ENCODE measurements around the gene SLC25A11. TPM values are rescaled to one million over a fixed set of nuclear protein-coding genes. Genes with fewer than 3 reads are reported as not detected.

SLC25A11 gene, protein sequence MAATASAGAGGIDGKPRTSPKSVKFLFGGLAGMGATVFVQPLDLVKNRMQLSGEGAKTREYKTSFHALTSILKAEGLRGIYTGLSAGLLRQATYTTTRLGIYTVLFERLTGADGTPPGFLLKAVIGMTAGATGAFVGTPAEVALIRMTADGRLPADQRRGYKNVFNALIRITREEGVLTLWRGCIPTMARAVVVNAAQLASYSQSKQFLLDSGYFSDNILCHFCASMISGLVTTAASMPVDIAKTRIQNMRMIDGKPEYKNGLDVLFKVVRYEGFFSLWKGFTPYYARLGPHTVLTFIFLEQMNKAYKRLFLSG
- total RNA-seq = 47.3 and 52.1 TPM in 2 replicates

DNA sequence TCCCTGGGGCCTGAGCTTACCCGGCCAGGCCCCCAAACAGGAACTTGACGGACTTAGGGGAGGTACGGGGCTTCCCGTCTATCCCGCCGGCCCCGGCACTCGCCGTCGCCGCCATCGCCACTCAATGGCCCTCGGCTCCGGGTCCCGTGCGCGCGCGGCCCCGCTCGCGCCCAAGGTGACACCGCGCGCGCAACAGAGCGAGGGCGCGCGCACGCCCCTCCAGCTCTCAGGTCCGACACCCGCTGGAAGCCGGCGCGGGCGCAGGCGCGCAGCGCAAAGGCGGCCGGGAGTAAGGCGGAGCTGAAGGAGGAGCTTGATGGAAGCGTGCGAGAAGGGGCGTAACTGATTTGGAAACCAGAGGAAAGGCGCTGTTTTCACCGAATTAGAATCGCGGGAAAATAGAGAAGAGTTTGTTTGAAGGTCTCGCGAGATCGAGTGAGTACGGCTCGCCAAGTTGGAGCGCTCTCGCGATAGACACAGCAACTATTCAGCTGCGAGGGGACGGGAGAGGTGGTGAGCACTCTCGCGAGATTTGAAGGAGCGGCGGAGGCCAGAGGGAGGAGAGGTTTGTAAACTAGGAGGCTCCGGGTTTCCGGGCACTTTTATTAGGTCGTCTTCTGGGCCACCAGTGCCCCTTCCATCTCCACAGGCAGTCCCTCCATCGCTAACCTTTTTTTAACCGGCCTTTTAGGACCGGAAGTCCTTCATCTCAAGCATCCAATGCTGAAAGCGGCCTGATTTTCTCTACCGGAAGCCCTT is at the start of gene SLC25A11, which contains the start of gene RNF167:
Gene SLC25A11 (minus strand): TSS at position 251 of the 759 bp plus-strand sequence. CDS start 136 bp downstream, at position 115.
Gene RNF167 (plus strand): TSS at position 473 of the 759 bp plus-strand sequence. CDS start 642 bp downstream, outside the sequence.
- DNase-seq (ENCODE audit: extremely low read depth, low read depth, low spot score) = peak; percentile 100

DNA sequence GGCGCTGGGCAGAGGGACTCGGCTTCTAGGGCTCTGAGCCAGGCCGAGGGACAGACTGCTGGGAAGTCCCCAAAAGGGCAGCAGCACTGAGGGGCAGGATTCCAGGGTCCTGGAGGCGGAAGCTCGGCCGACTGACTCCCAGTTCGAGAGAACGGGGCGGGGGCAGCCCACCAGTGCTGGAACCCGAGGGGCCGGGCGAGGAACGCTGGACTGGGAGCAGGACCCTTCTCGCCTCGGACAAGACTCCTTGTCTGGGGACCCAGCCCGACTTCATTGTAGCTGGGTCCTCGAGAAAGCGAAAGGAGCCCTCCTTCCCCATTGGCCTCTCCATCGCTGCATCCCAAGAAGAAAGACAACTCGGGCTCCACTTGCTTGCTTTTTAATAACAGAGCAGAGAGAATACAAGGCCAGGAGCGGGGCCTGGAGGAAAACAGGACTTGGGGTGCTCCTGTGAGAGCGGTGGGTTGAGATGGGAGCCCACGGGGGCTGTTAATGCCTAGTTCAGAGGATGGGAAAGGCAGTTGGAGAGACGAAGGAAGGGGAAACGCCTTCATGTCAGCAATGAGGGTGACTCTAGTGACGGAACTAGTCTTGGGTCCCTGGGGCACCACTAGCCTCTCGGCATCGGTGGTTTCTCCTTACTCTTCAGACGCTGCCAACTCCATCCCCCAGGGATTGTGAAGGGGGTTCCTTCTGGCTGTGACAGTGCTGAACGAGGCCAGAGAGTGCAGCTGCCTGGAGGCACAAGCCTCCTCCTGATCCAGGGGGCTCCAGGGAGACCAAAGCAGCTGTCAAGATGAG is 48.1 kb upstream of the SLC25A11 start:
- no peak for DNase-seq (ENCODE audit: extremely low read depth, low read depth, low spot score)

DNA sequence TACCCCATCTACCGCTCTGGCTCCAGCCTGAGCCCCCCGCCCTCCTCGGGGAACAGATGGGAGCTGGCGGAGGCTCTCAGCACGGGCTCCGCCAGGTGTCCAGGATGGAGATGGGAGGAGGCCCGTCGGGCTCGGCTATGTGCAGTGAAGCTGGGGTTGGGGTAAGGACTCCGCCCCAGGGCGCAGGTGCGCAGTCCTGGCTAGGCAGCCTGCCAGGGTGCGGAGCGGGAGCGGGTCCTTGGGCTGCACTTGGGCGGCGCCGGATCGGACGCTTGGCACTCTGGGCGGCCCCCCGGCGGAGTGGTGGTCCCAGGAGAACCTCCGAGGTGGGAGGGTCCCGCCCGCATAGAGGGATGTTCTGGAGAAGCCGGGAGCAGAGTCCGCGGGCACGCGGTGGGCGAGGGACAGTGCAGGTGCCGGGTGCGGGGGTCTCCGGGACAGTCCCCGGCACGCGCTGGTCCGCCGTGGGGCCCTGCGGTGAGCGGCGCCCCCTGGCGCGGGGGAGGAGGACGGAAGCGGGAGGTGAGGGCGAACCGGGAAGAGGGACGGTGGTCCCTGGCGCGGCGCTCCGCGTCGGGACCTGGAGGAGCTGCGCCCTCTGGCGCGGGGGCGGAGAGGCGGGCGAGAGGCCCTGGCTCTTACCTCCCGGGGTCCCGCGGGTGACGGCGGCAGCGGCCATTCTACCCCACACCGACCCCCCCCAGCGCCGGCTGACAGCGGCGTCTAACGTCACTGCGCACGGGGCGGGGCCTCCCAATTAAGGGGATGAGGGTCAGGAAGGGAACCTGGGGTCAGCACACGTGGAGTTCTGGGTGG is 47.3 kb upstream of the SLC25A11 start, which contains the start of gene CAMTA2:
Gene CAMTA2 (minus strand): TSS at position 725 of the 816 bp plus-strand sequence. CDS start 1,453 bp downstream, outside the sequence.
- DNase-seq (ENCODE audit: extremely low read depth, low read depth, low spot score) = no peak

DNA sequence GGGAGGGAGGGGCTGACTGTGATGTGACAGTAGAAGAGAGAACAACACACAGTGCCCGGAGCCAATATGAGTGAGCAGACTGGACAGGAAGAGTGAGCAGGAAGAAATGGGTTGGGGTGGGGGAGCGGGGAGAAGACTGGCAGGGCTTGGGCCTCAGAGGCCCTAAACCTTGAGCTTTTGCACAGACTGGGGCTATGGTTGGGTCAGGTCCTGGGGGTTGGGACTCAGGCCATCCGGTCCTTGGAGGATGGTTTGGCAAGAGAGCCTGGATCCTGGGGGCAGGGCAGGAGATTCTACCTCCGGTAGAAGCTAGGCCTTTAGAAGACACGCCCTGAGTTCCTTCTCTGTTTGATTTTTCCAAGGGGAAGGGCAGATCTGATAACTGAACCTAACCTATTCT is 46.6 kb upstream of the SLC25A11 start:
- DNase-seq (ENCODE audit: extremely low read depth, low read depth, low spot score) = no peak

DNA sequence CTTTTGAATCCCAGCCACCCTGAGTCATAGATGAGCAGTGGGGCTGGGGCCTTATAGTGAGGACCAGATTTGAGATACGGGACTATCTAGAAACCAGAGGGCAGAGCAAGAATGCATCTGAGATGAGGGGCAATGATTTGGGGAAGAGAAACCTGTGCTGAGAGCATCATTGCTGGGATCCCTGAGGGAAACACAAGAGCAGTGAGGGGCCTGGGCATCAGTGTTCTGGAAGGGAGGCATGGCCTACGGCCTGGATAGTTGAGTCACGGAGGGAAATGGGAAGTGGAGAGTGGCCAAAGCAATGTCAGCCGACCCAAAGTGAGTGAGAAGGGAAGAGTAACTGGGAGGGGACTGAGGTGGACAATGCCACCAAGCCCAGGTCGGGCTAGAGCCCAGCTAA is 42.5 kb upstream of the SLC25A11 start:
- no peak for DNase-seq (ENCODE audit: extremely low read depth, low read depth, low spot score)

DNA sequence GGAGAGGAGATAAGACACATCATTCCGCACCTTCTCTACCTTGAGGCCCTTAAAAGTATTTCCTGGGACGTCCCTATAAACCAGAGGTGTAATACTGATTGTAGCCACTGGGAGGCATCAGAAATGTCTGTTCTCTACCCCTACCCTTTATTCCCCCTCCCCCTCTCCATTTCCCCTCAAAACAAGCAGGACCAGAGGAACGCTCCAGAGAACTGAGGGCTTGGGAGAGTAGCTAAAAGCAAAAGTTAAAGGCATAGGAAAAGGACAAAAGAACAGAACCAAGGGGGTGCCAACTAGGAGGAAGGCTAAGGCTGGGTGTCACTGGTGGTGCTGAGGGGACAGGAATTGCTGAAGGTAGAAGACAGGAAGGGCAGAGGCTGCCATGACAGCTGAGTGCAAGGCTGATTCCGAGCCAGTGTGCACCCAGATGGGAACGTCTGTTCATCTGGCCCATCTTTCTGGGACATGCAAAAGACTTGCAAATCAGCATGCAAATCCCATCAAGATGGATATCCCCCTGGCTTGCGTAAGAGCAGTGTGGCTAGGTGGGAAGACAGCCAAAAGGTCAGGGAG is 40.9 kb upstream of the SLC25A11 start:
- no peak for DNase-seq (ENCODE audit: extremely low read depth, low read depth, low spot score)

DNA sequence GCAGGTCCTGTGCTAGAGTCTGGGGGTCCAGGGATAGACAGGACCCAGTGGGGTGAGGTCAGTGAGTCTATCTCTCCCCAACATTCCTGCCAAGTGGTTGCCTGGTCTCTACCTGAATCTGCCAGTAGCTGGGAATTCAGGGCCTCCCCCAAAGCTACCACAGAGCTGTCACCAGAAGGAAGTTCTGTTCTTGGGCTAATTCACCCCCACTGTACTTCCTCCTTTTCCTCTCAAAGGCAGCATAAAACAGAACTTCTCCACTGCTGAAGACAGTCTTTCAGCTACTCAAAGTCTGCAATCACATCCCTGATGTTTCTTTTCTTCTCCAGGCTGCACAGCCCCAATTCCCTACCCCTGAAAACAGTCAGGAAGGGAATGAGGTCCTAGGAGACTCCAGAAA is 38.9 kb upstream of the SLC25A11 start:
- DNase-seq (ENCODE audit: extremely low read depth, low read depth, low spot score) = no peak

DNA sequence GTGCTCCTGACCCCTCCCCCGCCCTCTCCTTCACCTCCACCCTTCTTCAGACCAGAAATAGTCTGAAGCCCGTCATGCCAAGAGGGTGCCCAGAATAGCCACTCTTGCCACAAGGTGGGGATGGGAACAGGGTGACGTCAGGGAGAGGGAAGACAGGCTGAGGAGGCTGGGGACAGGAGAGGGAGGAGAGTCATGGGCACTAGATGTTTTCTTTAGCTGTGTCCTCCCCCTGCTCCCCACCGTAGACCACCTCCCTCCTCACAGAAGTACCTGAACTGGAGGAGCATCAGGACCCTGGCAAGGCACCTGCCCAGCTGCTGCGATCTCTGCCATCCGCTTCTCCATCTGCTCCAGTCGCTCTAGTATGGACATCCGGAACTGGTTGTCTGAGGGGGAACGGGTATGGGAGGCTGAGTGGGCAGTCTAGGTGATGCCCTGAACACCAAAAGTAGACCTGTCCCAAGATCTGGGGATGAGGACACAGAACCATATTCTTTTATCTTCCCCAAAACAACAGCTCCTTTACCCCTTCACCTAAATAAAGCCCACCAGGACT is 34.3 kb upstream of the SLC25A11 start:
- DNase-seq (ENCODE audit: extremely low read depth, low read depth, low spot score) = no peak

DNA sequence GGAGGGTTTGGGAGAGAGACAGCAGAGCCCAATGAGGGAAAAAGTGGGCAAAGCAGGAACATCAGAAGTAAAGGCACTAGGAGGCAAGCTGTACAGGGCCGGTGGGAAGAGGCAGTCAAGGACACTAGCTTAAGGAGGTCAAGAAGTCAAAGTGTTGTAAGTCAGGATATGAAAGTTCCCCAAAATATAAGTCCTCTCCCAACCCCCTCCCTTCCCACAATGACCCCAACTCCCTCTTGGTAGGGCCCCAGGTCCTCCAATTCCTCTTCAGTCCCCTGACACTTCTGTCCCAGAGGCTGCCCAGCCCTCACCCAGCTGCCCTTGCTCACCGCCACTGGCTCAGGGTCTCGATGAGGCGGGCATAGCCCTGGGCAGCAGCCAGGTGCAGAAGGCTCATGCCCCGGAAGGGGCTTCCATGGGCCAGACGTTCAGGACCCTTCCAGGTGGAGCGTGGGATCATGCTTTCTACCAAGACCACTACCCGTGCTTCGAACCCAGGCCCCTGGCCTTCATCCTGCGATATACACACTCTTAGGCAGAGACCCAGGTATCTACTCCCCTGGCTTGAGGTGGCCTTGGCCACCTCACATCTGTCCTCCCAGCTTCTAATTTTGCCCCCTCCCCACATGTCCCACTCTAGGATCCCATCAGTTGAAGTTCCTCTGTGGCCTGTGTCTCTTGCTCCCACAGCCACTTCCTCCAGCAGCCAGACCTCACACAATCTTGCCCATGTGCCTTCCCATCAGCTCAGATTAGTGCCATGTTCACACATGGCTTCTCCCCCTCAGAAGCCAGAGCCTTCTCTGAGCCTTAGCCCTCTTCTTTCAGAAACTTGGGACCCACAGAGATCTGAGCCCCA is 33.6 kb upstream of the SLC25A11 start:
- no peak for DNase-seq (ENCODE audit: extremely low read depth, low read depth, low spot score)

DNA sequence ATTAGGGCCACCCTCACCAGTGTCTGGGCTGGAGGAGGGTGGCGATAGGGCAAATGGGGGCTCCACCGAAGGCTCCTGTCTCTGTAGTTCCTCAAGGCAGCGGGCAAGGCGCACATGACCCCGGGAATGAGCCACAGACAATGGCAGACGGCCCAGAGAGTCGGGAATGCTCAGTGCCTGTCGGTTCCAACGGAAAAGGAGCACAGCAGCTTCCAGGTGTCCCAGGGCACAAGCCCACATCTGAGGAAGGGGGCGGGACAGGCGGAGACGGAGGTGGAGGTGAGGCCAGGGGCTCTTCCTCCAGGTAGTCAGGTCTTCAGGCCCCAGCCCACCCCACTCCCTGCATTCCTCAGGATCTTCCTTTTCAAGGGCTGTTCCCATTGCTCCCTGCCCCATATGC is 32.9 kb upstream of the SLC25A11 start:
- DNase-seq (ENCODE audit: extremely low read depth, low read depth, low spot score) = no peak

DNA sequence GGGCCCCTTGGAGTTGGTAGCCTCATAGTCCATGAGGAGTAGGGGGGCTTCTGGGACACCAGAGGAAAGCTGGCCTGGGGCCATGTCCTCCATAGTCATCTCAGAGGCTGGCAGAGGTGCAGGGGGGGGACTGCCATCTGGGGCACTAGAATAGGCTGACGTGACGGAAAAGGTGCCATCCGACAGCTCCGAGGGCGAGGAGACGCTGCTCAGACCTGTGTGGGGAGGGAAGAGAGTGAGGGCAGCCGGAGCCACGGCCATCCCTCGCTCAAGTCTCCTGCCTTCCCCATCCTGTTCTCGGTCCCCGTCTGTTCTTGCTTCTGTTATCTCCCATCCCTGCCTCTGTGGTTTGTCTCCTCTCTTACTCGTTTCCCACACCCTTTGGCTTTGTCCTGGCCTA is 32.5 kb upstream of the SLC25A11 start:
- DNase-seq (ENCODE audit: extremely low read depth, low read depth, low spot score) = no peak

DNA sequence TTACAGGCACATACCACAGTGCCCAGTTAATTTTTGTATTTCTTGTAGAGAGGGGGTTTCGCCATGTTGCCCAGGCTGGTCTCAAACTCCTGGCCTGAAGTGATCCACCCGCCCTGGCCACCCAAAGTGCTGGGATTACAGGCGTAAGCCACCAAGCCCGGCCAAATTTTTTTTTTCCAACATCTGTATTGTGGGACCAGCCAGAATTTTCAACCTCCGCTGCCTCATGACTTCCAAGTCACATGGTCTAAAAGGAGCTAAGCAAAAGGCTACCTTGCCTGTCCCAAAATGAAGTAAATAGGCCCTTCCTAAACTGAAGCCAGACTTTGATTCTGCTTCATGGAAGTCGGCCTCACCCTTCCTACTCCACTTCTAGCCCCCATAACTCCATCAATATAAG is 32.0 kb upstream of the SLC25A11 start:
- DNase-seq (ENCODE audit: extremely low read depth, low read depth, low spot score) = no peak

DNA sequence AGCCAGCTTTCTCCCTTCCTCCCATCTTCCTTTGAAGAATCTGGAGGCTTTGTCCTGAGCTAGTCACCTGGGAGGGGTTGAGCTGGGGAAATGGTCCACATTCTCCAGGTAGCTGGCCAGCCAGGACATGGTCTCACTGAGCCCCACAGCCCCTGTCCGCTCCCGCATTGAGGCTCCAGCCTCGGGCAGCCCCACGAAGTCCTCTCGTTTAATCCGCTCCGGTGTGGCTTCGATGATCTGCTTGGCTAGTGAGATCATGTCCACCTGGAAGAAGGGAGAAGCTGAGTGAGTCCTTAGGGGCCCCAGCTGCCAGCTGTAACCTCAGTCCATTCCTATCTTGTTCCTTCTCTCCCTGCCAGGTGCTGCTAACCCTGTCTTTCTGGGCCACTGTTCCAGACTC is 30.4 kb upstream of the SLC25A11 start:
- DNase-seq (ENCODE audit: extremely low read depth, low read depth, low spot score) = no peak

DNA sequence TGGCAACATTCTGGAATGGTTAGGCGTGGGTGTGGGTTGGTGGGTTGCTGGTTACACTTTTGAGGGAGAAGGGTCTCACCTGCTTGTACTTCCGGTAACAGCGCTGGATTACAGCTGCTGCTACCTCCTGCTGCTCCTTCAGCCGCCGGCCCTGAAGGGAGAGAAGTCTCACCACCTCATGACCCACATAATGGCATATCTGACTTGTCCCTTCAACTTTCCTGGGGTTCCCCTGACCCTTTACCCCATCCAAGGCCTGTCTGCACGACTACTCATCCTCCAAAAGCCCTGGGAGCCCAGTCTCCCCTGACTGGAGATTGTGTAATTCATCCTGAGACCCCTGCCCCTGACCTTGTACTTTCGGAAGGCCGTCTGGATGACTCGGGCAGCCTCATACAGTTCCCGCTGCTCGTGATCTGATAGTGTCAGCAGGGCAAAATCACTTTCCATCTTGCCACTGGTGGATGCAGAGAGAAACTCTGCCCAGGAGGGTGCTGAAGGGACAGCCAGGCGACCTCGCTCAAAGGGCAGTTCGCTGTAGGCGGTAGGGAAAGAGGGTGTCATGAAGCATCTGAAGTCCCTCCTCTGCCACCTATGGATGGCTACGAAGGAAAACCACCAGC is 29.8 kb upstream of the SLC25A11 start:
- DNase-seq (ENCODE audit: extremely low read depth, low read depth, low spot score) = no peak

DNA sequence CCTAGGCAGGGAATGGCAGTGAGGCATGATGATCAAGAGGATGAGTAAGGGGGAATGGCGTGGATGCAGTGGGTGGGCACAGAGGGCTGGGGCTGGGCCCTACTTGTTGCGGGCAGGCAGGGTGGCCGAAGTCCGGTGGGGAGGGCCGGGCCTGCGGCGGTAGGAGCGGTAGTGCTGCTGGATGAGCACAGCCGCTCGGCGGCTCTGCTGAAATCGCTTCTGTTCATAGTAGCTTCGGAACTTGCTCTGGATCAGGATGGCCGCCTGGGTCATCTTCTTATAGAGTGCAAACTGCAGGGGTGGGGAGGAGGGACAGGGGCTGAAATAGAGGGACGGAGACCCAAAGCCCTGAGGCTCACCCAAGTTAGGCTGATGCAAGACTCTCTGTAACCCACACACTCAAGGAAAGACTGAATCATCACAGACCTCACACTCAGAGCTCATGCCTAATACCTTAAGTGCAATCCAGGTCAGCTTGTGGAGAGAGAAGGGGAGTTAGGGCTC is 29.3 kb upstream of the SLC25A11 start:
- no peak for DNase-seq (ENCODE audit: extremely low read depth, low read depth, low spot score)

DNA sequence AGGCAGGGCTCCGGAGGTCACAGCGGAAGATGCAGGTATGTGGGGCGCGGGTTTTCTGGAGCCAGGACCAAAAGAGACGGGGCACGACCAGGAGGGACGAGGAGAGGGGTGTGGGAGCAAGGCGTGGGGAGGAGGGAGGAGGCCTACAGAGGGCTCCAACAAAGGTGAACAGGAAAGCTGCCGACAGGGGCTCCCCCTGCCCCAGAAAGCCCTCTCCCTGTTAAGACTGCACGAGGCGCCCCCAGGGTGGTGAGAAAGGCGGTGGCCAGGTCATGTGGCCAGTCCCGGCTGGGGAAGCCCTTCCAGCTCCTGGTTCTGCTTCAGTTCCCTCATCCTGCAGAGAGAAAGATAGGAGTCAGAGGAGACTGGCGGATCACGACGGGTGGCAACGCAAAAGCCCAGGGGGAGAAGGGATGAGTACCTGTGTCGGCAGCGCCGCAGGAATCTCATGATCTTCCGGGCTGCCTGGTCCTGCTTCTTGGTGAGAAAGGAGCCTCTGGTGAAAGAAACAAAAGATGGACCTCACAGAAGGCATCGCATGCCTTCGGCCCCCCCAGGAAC is 28.7 kb upstream of the SLC25A11 start:
- no peak for DNase-seq (ENCODE audit: extremely low read depth, low read depth, low spot score)
